Daoy (cell line): Measurements from ENCODE around the gene PELI2. TPM values are rescaled to one million over a fixed set of nuclear protein-coding genes. Genes with fewer than 3 reads are reported as not detected.

Experiments used
- DNase-seq: peaks from one replicate; pipeline ENCODE4 v3.0.0-alpha.2; 2015; ENCODE audit warnings: low read depth
- total RNA-seq: library from RNA; depleted of rRNA; stranded (reverse); fragments of >200 nt; shearing (Covaris generic); gene quantifications from 2 replicates; pipeline ENCODE4 v1.2.3, GENCODE V29; 2014

The PELI2 gene
- total RNA-seq, 1 experiment from 2014 or later, result 7.1 TPM

DNA sequence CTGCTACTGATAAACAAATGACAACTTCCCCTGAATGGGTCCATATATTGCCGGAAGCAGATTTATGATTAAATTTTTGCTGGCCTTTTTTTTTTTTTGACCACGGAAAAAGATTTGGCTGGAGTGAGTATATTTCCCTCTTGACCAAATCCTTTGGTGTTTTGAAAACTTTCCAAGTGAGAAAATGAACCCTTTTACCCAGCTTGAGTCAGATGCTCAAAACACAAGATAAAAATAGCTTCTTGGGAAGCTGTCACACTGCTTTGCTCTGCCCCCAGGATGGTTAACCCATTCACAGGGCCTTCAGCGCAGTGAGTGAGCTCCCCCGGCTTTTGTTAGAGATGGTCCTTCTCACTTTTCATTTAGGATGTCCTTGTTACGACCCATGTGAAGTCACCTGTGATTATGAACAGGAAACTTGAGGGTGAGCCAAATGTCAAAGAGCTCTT lies 224.3 kb downstream of the PELI2 start:
- DNase-seq, result no peak

DNA sequence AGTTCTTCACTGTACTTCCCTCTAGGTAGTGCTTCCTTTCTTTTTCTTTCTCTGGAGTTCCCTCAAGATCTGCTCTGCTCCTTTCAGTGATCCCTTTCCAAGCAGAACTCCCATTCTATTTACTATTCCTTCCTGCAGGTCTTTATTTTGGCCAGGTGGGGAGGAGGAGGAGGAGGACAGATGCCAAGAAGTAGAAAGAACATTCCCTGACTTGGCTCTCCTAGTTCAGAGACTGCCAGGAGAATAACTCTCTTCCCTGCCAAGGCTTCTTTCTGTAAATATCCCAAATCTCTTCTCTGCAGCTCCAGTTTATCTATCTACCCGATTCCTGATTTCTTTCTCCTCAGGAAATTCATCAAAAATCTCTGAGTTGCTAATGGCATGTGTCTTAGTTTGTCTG lies 231.7 kb downstream of the PELI2 start:
- DNase-seq, result no peak
